GM06990 (cell line): ENCODE measurements around the gene OPN1SW.

Source experiments
- DNase-seq: peaks from one replicate; pipeline ENCODE4 v3.0.0-alpha.2; 2011; ENCODE audit not compliant: insufficient read length; ENCODE audit errors: extremely low read depth
- H3K27me3 ChIP-seq: replicated peaks from 2 replicates; pipeline ENCODE4 v1.6.0; 2011; ENCODE audit warnings: low read length; ENCODE audit not compliant: control insufficient read depth, insufficient read depth
- H3K36me3 ChIP-seq: 2 replicates; pipeline ENCODE4 v1.5.1; 2011; ENCODE audit warnings: low read length; ENCODE audit not compliant: control insufficient read depth, insufficient read depth
- H3K4me3 ChIP-seq: replicated peaks from 2 replicates; pipeline ENCODE4 v1.5.1; 2011; ENCODE audit warnings: low read depth, mild to moderate bottlenecking, control low read depth, low read length
- CTCF ChIP-seq: IDR thresholded peaks from 2 replicates; pipeline ENCODE4 v1.5.1; 2011; ENCODE audit warnings: low read length, control low read depth, mild to moderate bottlenecking, inconsistent platforms; ENCODE audit not compliant: insufficient read depth, poor library complexity, severe bottlenecking

OPN1SW gene

GRCh38 chr7:128770233-128770632, 5.4 kb downstream of the OPN1SW start:
- no peak for TF ChIP-seq CTCF
- H3K27me3 ChIP-seq = no peaks in the 10 kb centered on the region
- H3K36me3 ChIP-seq = peaks cover 14% of the 10 kb centered on the region
- DNase-seq = no peak
- H3K4me3 ChIP-seq = no peak overlapping the region

GRCh38 chr7:128767475-128768110, 8.0 kb downstream of the OPN1SW start:
- Histone ChIP-seq H3K27me3 (no peaks in the 10 kb centered on the region), H3K4me3 (no peak overlapping the region), H3K36me3 (peaks cover 8% of the 10 kb centered on the region)
- TF ChIP-seq CTCF = no peak
- no peak for DNase-seq

- Histone ChIP-seq H3K27me3 (no peaks in the 10 kb centered on the region), H3K36me3 (peaks cover 11% of the 10 kb centered on the region), H3K4me3 (no peak overlapping the region)
- no peak for DNase-seq
- TF ChIP-seq CTCF = no peak
Measured at GRCh38 chr7:128763541-128763940, 12.1 kb downstream of the OPN1SW start.

GRCh38 chr7:128759242-128759641, 16.4 kb downstream of the OPN1SW start:
- no peaks in the 10 kb centered on the region for H3K27me3 ChIP-seq
- no peak overlapping the region for H3K4me3 ChIP-seq
- H3K36me3 ChIP-seq = peaks cover 18% of the 10 kb centered on the region
- DNase-seq = no peak
- TF ChIP-seq CTCF = no peak

GRCh38 chr7:128758553-128758952, 17.0 kb downstream of the OPN1SW start:
- Histone ChIP-seq H3K4me3 (no peak overlapping the region), H3K27me3 (no peaks in the 10 kb centered on the region), H3K36me3 (peaks cover 18% of the 10 kb centered on the region)
- no peak for TF ChIP-seq CTCF
- no peak for DNase-seq

GRCh38 chr7:128757203-128757602, 18.4 kb downstream of the OPN1SW start:
- no peak overlapping the region for H3K4me3 ChIP-seq
- DNase-seq = no peak
- TF ChIP-seq CTCF = no peak
- peaks cover 18% of the 10 kb centered on the region for H3K36me3 ChIP-seq
- no peaks in the 10 kb centered on the region for H3K27me3 ChIP-seq
